ENCODE measurements around the gene SPINK5.
"Not testable (repeated sequence)": the region's sequence is repeated elsewhere in the genome, so short reads cannot be mapped to it uniquely, and the experiment has no call there.

SPINK5 gene

DNA sequence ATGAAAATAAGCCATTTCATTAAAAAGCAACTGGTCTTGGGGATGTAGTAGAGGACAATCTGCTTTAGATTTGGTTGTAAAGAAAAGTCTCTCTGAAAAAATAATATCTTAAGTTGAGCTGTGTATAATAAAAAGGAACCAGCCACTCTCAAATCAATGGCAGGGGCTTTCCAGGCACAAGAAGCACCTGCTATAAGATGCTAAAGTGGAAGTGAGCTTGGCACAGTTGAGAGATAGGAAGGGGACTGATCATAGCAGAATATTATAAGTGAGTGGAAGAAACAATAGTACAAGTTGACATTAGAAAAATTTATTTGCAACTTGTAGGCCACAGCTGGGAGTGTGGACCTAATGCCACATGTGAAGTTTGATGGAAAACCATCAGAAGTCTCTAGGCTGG, 28.1 kb upstream of the SPINK5 start:
- no peak for DNase-seq (ENCODE audit: low spot score)
- in situ Hi-C loops (cut with MboI; ENCODE audit: low pct_unique_long_range_greater_than_20kb, low sequenced_read_pairs, unreplicated experiment), result no loop called here
- TF ChIP-seq, protein P1, sequence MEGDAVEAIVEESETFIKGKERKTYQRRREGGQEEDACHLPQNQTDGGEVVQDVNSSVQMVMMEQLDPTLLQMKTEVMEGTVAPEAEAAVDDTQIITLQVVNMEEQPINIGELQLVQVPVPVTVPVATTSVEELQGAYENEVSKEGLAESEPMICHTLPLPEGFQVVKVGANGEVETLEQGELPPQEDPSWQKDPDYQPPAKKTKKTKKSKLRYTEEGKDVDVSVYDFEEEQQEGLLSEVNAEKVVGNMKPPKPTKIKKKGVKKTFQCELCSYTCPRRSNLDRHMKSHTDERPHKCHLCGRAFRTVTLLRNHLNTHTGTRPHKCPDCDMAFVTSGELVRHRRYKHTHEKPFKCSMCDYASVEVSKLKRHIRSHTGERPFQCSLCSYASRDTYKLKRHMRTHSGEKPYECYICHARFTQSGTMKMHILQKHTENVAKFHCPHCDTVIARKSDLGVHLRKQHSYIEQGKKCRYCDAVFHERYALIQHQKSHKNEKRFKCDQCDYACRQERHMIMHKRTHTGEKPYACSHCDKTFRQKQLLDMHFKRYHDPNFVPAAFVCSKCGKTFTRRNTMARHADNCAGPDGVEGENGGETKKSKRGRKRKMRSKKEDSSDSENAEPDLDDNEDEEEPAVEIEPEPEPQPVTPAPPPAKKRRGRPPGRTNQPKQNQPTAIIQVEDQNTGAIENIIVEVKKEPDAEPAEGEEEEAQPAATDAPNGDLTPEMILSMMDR (IDR thresholded peaks at IDR 0.05; ENCODE audit: extremely low read depth, insufficient read depth, missing control alignments), result no peak

DNA sequence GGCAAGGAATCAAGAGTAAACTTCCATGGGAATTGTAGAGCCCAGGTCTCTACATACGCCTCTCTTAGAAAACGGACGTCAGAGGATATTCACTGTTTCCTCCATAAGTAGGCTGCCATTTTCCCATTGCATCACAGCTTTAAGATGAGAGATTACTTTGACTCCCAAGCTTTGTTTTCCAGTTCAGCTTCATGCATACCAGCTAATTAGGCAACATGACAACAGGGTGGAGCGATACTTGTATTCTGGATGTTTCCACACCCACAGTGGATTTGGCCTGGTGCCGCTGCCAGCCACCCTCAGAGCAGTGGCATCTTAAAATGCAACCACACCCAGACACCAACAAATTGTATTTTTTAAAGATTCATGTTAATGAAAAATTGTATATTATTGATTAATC, 20.9 kb upstream of the SPINK5 start:
- in situ Hi-C loops (cut with MboI; ENCODE audit: low pct_unique_long_range_greater_than_20kb, low sequenced_read_pairs, unreplicated experiment), result no loop called here
- DNase-seq (ENCODE audit: low spot score), result no peak
- TF ChIP-seq, protein P1 (IDR thresholded peaks at IDR 0.05; ENCODE audit: extremely low read depth, insufficient read depth, missing control alignments), result no peak

DNA sequence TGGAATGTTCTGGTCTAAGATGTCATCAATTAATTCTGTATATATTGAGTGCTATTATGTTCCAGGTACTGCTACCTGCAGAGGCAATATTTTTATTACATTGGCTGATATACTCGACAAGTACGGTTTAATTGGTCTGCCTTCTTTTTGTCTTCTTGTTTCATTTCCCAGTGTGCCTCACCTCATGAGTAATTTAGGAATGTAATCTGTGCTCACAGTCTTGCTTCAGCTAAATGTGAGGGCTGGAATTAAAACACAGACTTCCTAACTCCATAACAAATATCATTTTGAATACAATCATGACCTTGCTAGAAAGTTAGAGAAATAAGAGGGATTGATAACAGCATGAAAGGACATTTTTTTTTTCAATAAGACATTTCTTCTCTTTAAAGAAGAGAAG, 20.1 kb upstream of the SPINK5 start:
- no peak for DNase-seq (ENCODE audit: low spot score)
- TF ChIP-seq, protein P1 (IDR thresholded peaks at IDR 0.05; ENCODE audit: extremely low read depth, insufficient read depth, missing control alignments), result no peak
- in situ Hi-C loops (cut with MboI; ENCODE audit: low pct_unique_long_range_greater_than_20kb, low sequenced_read_pairs, unreplicated experiment), result no loop called here

DNA sequence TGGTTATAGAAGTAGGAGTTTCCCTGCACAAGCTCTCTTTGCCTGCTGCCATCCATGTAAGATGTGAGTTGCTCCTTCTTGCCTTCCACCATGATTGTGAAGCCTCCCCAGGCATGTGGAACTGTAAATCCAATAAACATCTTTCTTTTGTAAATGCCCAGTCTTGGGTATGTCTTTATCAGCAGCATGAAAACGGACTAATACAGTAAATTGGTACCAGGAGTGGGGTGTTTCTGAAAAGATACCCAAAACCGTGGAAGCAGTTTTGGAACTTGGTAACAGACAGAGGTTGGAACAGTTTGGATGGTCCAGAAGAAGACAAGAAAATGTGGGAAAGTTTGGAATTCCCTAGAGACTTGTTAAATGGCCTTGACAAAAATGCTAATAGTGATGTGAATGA, 8.6 kb upstream of the SPINK5 start:
- in situ Hi-C loops (cut with MboI; ENCODE audit: low pct_unique_long_range_greater_than_20kb, low sequenced_read_pairs, unreplicated experiment); DNase-seq (ENCODE audit: low spot score): not testable (repeated sequence)

DNA sequence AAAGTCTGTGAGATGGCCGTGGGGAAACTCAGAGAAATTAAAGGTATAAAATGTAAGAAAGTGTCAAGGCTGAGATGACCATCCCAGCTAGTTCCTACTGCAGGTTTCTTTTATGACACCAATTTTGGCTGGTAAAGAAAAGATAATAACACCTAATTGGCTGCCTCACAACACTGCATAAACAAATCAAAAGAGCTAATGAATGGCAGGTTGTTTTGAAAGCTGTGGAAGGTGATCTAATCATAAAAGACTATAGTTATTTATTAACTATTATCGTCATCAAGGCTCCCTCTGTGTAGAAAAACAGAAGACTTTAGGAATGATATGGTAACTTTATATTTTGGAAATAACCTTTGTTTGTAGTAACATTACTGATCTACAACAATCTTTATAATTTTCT, 3.5 kb upstream of the SPINK5 start:
- TF ChIP-seq, protein P1 (IDR thresholded peaks at IDR 0.05; ENCODE audit: extremely low read depth, insufficient read depth, missing control alignments), result no peak
- in situ Hi-C loops (cut with MboI; ENCODE audit: low pct_unique_long_range_greater_than_20kb, low sequenced_read_pairs, unreplicated experiment), result no loop called here
- no peak for DNase-seq (ENCODE audit: low spot score)

DNA sequence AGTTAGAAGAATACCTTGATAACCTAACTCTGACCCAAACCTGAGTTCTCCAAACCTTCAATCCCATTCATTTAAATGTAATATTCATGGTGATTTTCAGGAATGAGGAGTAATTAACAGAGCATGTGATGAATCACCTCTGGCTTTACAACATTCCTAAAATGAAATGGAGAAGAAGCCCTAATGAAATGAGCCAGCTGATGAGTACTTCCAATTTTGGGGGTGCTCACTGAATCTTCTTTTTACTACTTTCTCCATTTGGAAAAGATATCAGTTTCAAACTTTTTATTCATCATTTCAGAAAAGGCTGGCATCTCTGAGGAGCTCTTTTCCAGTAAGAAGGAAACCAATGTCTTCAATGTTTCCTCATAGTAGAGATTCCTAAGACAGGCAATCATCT, 2.9 kb upstream of the SPINK5 start:
- no peak for DNase-seq (ENCODE audit: low spot score)
- TF ChIP-seq, protein P1 (IDR thresholded peaks at IDR 0.05; ENCODE audit: extremely low read depth, insufficient read depth, missing control alignments), result no peak
- in situ Hi-C loops (cut with MboI; ENCODE audit: low pct_unique_long_range_greater_than_20kb, low sequenced_read_pairs, unreplicated experiment), result no loop called here

DNA sequence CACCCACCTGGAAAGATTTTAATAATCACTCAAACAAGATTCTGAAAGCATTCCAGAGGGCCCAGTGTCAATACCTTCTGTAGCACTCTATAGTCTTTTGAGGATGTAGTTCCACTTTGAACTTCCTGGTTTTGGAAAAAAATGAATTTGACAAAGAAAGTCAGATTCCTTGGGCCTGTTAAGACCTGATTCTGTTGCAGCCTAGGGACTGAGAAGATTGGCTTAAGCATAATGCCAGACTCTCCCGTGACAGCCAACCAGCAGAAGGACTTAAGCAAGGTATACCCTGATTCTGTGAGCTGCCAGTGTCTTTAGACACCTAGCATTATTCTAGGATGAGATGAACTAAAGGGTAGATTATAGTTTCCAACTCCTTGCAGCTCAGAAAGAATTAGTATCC, 6.8 kb downstream of the SPINK5 start:
- TF ChIP-seq, protein P1 (IDR thresholded peaks at IDR 0.05; ENCODE audit: extremely low read depth, insufficient read depth, missing control alignments), result no peak
- in situ Hi-C loops (cut with MboI; ENCODE audit: low pct_unique_long_range_greater_than_20kb, low sequenced_read_pairs, unreplicated experiment), result no loop called here
- DNase-seq (ENCODE audit: low spot score), result no peak

All from GM13977 (cell line).